Fibroblast of lung (primary cell): Measurements from ENCODE around the gene TMEM240. TPM values are rescaled to one million over a fixed set of nuclear protein-coding genes. Genes with fewer than 3 reads are reported as not detected.

Source experiments
- DNase-seq, 2 donors: peaks; one replicate each; pipeline versions ENCODE4 v3.0.0 to v3.0.0-alpha.2; 2010; ENCODE audit warnings: low read depth in 2 of 2
- H2AFZ ChIP-seq: 2 replicates; pipeline ENCODE4 v1.5.1; 2012; ENCODE audit warnings: low read length, control low read depth, inconsistent platforms
- H3K27ac ChIP-seq: 2 replicates; pipeline ENCODE4 v1.5.1; 2011; ENCODE audit warnings: low read length, control low read depth; ENCODE audit not compliant: insufficient read depth
- H3K27me3 ChIP-seq: 2 replicates; pipeline ENCODE4 v1.5.1; 2011; ENCODE audit warnings: mild to moderate bottlenecking, low read length; ENCODE audit not compliant: control insufficient read depth, insufficient read depth
- H3K36me3 ChIP-seq: 2 replicates; pipeline ENCODE4 v1.5.1; 2011; ENCODE audit warnings: low read length; ENCODE audit not compliant: control insufficient read depth, insufficient read depth
- H3K4me1 ChIP-seq: 2 replicates; pipeline ENCODE4 v1.5.1; 2011; ENCODE audit warnings: low read length; ENCODE audit not compliant: control insufficient read depth, insufficient read depth; ENCODE audit errors: extremely low read depth
- H3K4me2 ChIP-seq: 2 replicates; pipeline ENCODE4 v1.5.1; 2011; ENCODE audit warnings: low read length, control low read depth; ENCODE audit not compliant: insufficient read depth; ENCODE audit errors: extremely low read depth
- H3K4me3 ChIP-seq, 4 experiments: fragments of 200-600 bp in 1 of 4; sonication (generic) in 1 of 4; replicated peaks in 1 of 4; 2 replicates each; pipeline ENCODE4 v1.5.1; 2011 to 2016; ENCODE audit warnings: low read length in 4 of 4, low read depth in 3 of 4, mild to moderate bottlenecking in 3 of 4, control low read depth in 2 of 4, inconsistent platforms in 1 of 4, mixed read lengths in 1 of 4; ENCODE audit not compliant: insufficient read depth in 1 of 4; ENCODE audit errors: control extremely low read depth in 1 of 4
- H3K79me2 ChIP-seq: 2 replicates; pipeline ENCODE4 v1.5.1; 2012; ENCODE audit warnings: mild to moderate bottlenecking, low read length, inconsistent platforms; ENCODE audit not compliant: control insufficient read depth, insufficient read depth
- H3K9ac ChIP-seq: 2 replicates; pipeline ENCODE4 v1.5.1; 2011; ENCODE audit warnings: mild to moderate bottlenecking, low read length, control low read depth; ENCODE audit not compliant: insufficient read depth
- H3K9me3 ChIP-seq: 2 replicates; pipeline ENCODE4 v1.5.1; 2012; ENCODE audit warnings: low read depth, low read length; ENCODE audit not compliant: control insufficient read depth, insufficient read depth
- H4K20me1 ChIP-seq: 2 replicates; pipeline ENCODE4 v1.5.1; 2011; ENCODE audit warnings: low read length; ENCODE audit not compliant: control insufficient read depth, insufficient read depth; ENCODE audit errors: extremely low read depth
- EZH2 ChIP-seq: IDR thresholded peaks from 2 replicates; pipeline ENCODE4 v1.5.1; 2012; ENCODE audit warnings: low read length, control low read depth, mild to moderate bottlenecking; ENCODE audit errors: missing control alignments
- polyA plus RNA-seq, 2 donors: library from polyadenylated mRNA; depleted of rRNA in 1 of 2; stranded (reverse) in 1 of 2; unstranded in 1 of 2; fragments of >200 nt; gene quantifications; 2 replicates each; pipeline ENCODE4 v1.2.1, GENCODE V29; 2011 to 2012; ENCODE audit warnings: missing spikeins in 1 of 2
- total RNA-seq: library from RNA; depleted of rRNA; stranded (reverse); fragments of >200 nt; gene quantifications from 2 replicates; pipeline ENCODE4 v1.2.1, GENCODE V29; 2014
- TF ChIP-seq, protein P1 (sequence below), 2 donors: IDR thresholded peaks in 1 of 2; conservative IDR thresholded peaks in 1 of 2; 1 replicate in 1 of 2; 2 replicates in 1 of 2; pipeline ENCODE4 v1.5.1; 2011 to 2012; ENCODE audit warnings: low read length in 2 of 2, control low read depth in 1 of 2, inconsistent platforms in 1 of 2, low read depth in 1 of 2, mild to moderate bottlenecking in 1 of 2

The TMEM240 gene
- total and polyA plus RNA-seq, 2 donors (not counting 1 experiment from before 2014, with no cell fraction given), result 1.4 to 5.4 TPM

- Histone ChIP-seq H3K36me3 (peaks cover 15% of the 10 kb centered on the region), H3K4me2 (no peak overlapping the region), H3K27ac (no peak overlapping the region), H3K9me3 (no peaks in the 10 kb centered on the region), H3K4me3 (no peak overlapping the region), H4K20me1 (no peaks in the 10 kb centered on the region), H3K79me2 (peaks cover under 1% of the 10 kb centered on the region), H2AFZ (no peak overlapping the region), H3K27me3 (no peaks in the 10 kb centered on the region), H3K9ac (no peak overlapping the region), H3K4me1 (peaks cover 3% of the 10 kb centered on the region)
- TF ChIP-seq EZH2, result no peak
- no peak for DNase-seq
Measured at GRCh38 chr1:1544544-1544943, 4.1 kb upstream of the TMEM240 start.

DNA sequence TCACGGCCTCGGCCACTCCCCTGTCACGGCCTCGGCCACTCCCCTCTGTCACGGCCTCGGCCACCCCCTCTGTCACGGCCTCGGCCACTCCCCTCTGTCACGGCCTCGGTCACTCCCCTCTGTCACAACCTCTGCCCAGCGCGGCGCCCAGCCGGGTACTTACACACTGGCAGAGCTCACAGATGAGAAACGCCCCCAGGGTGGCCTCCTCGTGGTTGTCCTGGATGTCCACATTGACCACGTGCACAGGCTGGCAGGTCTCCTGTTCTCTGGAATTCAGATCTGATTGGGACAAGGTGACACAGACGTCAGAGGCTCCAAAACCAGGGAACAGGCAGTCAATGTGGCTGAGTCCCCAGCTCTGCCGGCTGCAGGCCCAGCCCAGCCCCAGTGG, 3.3 kb upstream of the TMEM240 start:
- no peak overlapping the region for H3K27ac ChIP-seq
- H2AFZ ChIP-seq, result no peak overlapping the region
- H3K9ac ChIP-seq, result no peak overlapping the region
- peaks cover 17% of the 10 kb centered on the region for H3K36me3 ChIP-seq
- TF ChIP-seq EZH2, result no peak
- TF ChIP-seq, protein P1, sequence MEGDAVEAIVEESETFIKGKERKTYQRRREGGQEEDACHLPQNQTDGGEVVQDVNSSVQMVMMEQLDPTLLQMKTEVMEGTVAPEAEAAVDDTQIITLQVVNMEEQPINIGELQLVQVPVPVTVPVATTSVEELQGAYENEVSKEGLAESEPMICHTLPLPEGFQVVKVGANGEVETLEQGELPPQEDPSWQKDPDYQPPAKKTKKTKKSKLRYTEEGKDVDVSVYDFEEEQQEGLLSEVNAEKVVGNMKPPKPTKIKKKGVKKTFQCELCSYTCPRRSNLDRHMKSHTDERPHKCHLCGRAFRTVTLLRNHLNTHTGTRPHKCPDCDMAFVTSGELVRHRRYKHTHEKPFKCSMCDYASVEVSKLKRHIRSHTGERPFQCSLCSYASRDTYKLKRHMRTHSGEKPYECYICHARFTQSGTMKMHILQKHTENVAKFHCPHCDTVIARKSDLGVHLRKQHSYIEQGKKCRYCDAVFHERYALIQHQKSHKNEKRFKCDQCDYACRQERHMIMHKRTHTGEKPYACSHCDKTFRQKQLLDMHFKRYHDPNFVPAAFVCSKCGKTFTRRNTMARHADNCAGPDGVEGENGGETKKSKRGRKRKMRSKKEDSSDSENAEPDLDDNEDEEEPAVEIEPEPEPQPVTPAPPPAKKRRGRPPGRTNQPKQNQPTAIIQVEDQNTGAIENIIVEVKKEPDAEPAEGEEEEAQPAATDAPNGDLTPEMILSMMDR (conservative IDR thresholded peaks at IDR 0.05 in 1 of 2, IDR thresholded peaks at IDR 0.05 in 1 of 2; ENCODE audit: low read depth in 1 of 2, low read length in 2 of 2), result no peak
- peaks cover 5% of the 10 kb centered on the region for H3K4me1 ChIP-seq
- no peaks in the 10 kb centered on the region for H3K27me3 ChIP-seq
- H3K4me2 ChIP-seq, result no peak overlapping the region
- DNase-seq, result no peak
- H3K79me2 ChIP-seq, result peaks cover 9% of the 10 kb centered on the region
- H3K4me3 ChIP-seq, result no peak overlapping the region
- H4K20me1 ChIP-seq, result no peaks in the 10 kb centered on the region
- H3K9me3 ChIP-seq, result no peaks in the 10 kb centered on the region

GRCh38 chr1:1542766-1543705, 2.6 kb upstream of the TMEM240 start:
- DNase-seq, result no peak
- Histone ChIP-seq H3K4me2 (no peak overlapping the region), H4K20me1 (no peaks in the 10 kb centered on the region), H3K9me3 (no peaks in the 10 kb centered on the region), H3K4me3 (no peak overlapping the region), H3K27me3 (no peaks in the 10 kb centered on the region), H3K27ac (no peak overlapping the region), H3K79me2 (peaks cover 16% of the 10 kb centered on the region), H2AFZ (no peak overlapping the region), H3K4me1 (peaks cover 7% of the 10 kb centered on the region), H3K36me3 (peaks cover 22% of the 10 kb centered on the region), H3K9ac (no peak overlapping the region)
- TF ChIP-seq, protein P1 (conservative IDR thresholded peaks at IDR 0.05 in 1 of 2, IDR thresholded peaks at IDR 0.05 in 1 of 2; ENCODE audit: low read depth in 1 of 2, low read length in 2 of 2), result no peak
- no peak for TF ChIP-seq EZH2
